ENCODE results near the gene MATN1.

GRCh38 chr1:30724655-30725421, 1.5 kb upstream of the MATN1 start:
- TF ChIP-seq CTCF (IDR thresholded peaks at IDR 0.05; ENCODE audit: low read depth, low read length, missing input control) (no peak), YY1 (IDR thresholded peaks at IDR 0.05) (no peak), REST (IDR thresholded peaks at IDR 0.05) (no peak), SP1 (IDR thresholded peaks at IDR 0.05) (no peak)
